ENCODE results near the gene RAD51B. TPM values are rescaled to one million over a fixed set of nuclear protein-coding genes. Genes with fewer than 3 reads are reported as not detected.

RAD51B gene
- total RNA-seq, 2 donors from 2014 or later, result 22.8 to 33.8 TPM

DNA sequence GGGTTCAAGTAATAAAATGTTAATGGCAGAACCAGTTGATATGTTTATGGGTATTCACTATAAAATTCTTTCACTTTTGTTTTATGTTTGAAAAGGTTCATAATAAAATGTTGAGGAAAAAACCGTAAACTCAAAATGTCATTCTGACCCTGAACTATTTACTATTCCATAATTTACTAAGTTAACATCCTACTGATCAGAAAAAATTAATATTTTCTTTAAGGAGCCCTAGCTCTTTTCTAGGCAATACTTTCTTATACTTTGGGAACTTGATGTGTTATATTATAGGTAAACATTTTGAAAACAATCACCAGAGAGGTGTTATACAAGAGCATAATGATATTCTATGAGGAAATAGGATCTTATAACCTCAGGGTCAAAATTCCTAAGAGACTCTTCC lies 638.7 kb downstream of the RAD51B start:
- Mint-ChIP-seq H3K4me3 (no peak overlapping the region), H3K27me3 (ENCODE audit: insufficient read depth) (no peaks in the 10 kb centered on the region), H3K36me3 (ENCODE audit: low read depth) (peaks cover 11% of the 10 kb centered on the region), H3K9me3 (peaks cover 22% of the 10 kb centered on the region), H3K4me1 (peaks cover 32% of the 10 kb centered on the region), H3K27ac (no peak overlapping the region)
- WGBS, 2 experiments (ENCODE audit: insufficient coverage in 1 of 2, insufficient read length in 1 of 2), result 100% methylated on average over 1 of the region's 1 CpG; no CpG with 5 or more reads in 1 of the 2 experiments
- H3K4me3 ChIP-seq (ENCODE audit: low read length), result no peak overlapping the region
- DNase-seq, result no peak
- no peak overlapping the region for H3K27ac ChIP-seq (ENCODE audit: low read depth, low read length)
- TF ChIP-seq, protein P1, sequence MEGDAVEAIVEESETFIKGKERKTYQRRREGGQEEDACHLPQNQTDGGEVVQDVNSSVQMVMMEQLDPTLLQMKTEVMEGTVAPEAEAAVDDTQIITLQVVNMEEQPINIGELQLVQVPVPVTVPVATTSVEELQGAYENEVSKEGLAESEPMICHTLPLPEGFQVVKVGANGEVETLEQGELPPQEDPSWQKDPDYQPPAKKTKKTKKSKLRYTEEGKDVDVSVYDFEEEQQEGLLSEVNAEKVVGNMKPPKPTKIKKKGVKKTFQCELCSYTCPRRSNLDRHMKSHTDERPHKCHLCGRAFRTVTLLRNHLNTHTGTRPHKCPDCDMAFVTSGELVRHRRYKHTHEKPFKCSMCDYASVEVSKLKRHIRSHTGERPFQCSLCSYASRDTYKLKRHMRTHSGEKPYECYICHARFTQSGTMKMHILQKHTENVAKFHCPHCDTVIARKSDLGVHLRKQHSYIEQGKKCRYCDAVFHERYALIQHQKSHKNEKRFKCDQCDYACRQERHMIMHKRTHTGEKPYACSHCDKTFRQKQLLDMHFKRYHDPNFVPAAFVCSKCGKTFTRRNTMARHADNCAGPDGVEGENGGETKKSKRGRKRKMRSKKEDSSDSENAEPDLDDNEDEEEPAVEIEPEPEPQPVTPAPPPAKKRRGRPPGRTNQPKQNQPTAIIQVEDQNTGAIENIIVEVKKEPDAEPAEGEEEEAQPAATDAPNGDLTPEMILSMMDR (conservative IDR thresholded peaks at IDR 0.05), result no peak
- H3K9me3 ChIP-seq (ENCODE audit: control insufficient read depth, low read length), result peaks cover 19% of the 10 kb centered on the region
- no peaks in the 10 kb centered on the region for H3K27me3 ChIP-seq (ENCODE audit: control insufficient read depth, insufficient read depth, low read length, poor library complexity, severe bottlenecking)
- peaks cover 2% of the 10 kb centered on the region for H3K4me1 ChIP-seq (ENCODE audit: control insufficient read depth, insufficient read depth, low read length)
- H3K9ac ChIP-seq (ENCODE audit: extremely low read depth, low read length, poor library complexity, severe bottlenecking), result no peak overlapping the region
- H3K36me3 ChIP-seq (ENCODE audit: control insufficient read depth, insufficient read depth, low read length), result no peaks in the 10 kb centered on the region

DNA sequence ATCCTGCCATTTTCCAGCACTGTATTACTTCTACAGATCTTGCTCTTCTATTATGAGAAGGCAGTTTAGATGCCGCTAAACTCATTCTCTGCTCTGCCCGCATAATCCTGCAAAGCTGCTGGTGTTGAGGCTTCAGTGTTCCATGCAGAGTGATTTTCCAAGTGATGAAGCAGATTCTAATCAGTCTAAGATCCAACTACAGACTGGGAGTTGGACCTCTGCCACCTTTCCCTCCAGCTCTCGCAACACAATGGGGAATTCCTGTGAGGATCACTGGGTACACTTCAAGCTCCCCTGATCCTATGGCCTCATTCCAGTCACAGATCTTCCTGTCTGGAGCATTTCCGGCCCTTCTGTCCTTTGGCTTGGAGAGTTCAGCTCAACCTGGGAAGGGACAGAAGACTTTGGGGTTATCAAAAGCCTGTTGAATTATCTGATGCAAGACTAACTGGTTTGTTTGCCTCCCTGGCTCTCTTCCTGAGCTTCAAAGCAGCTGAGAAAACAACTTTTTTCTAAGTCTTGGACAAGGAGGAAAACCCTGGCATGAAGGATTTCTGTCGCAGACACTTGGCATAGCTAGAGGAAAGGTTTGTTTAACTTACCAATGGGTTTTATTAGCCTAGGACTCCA lies 639.4 kb downstream of the RAD51B start:
- TF ChIP-seq, protein P1 (conservative IDR thresholded peaks at IDR 0.05), result no peak
- Histone ChIP-seq H3K9me3 (ENCODE audit: control insufficient read depth, low read length) (peaks cover 19% of the 10 kb centered on the region), H3K4me3 (ENCODE audit: low read length) (no peak overlapping the region), H3K36me3 (ENCODE audit: control insufficient read depth, insufficient read depth, low read length) (no peaks in the 10 kb centered on the region), H3K9ac (ENCODE audit: extremely low read depth, low read length, poor library complexity, severe bottlenecking) (no peak overlapping the region), H3K4me1 (ENCODE audit: control insufficient read depth, insufficient read depth, low read length) (peaks cover 2% of the 10 kb centered on the region), H3K27ac (ENCODE audit: low read depth, low read length) (no peak overlapping the region), H3K27me3 (ENCODE audit: control insufficient read depth, insufficient read depth, low read length, poor library complexity, severe bottlenecking) (no peaks in the 10 kb centered on the region)
- Mint-ChIP-seq H3K9me3 (peaks cover 22% of the 10 kb centered on the region), H3K4me1 (peaks cover 28% of the 10 kb centered on the region), H3K27ac (peak overlapping the region; percentile 90), H3K4me3 (no peak overlapping the region), H3K27me3 (ENCODE audit: insufficient read depth) (no peaks in the 10 kb centered on the region), H3K36me3 (ENCODE audit: low read depth) (peaks cover 11% of the 10 kb centered on the region)
- peak; percentile 71 for DNase-seq
- 89 to 91% methylated on average over 5 of the region's 5 CpGs for WGBS, 2 experiments (ENCODE audit: insufficient coverage in 1 of 2, insufficient read length in 1 of 2)

DNA sequence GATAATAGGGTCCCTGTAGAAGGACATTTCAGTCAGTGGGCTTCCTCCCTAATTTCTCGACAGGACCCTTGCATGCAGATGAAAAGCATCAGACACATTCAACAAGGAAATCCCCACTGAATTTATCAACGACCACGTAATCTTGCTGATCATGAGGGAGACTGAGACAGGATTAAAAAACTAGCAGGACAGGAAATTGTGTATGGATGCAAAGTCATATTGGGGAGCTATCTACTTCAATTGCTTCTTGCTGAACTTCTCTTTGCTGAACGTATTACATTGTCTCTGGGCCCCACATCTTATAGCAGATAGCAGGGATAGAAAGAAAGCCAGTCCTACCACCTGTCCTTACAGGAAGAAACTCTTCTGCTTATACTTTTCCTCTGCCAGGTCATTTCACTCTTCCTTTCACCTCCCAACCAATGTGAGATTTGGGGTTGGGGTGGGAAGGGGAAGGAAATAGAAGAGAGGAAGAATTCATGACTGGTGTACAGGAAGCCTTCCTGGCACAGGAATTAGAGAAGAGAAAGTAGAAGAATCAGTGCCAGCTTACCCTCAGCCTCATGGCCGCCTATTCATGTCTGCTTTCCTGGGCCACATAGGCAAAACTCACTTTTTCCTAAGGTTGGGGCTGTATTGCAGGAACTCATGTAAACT lies 640.0 kb downstream of the RAD51B start:
- peaks cover 16% of the 10 kb centered on the region for H3K9me3 Mint-ChIP-seq
- peaks cover 26% of the 10 kb centered on the region for H3K4me1 Mint-ChIP-seq
- TF ChIP-seq, protein P1 (conservative IDR thresholded peaks at IDR 0.05), result no peak
- peaks cover 10% of the 10 kb centered on the region for H3K36me3 Mint-ChIP-seq (ENCODE audit: low read depth)
- H3K27ac Mint-ChIP-seq, result peak overlapping the region; percentile 90
- no peak for DNase-seq
- H3K27me3 Mint-ChIP-seq (ENCODE audit: insufficient read depth), result no peaks in the 10 kb centered on the region
- Histone ChIP-seq H3K9me3 (ENCODE audit: control insufficient read depth, low read length) (peaks cover 17% of the 10 kb centered on the region), H3K36me3 (ENCODE audit: control insufficient read depth, insufficient read depth, low read length) (no peaks in the 10 kb centered on the region), H3K27ac (ENCODE audit: low read depth, low read length) (no peak overlapping the region), H3K27me3 (ENCODE audit: control insufficient read depth, insufficient read depth, low read length, poor library complexity, severe bottlenecking) (no peaks in the 10 kb centered on the region), H3K4me3 (ENCODE audit: low read length) (no peak overlapping the region), H3K4me1 (ENCODE audit: control insufficient read depth, insufficient read depth, low read length) (peaks cover 7% of the 10 kb centered on the region), H3K9ac (ENCODE audit: extremely low read depth, low read length, poor library complexity, severe bottlenecking) (no peak overlapping the region)
- H3K4me3 Mint-ChIP-seq, result no peak overlapping the region
- WGBS, 2 experiments (ENCODE audit: insufficient coverage in 1 of 2, insufficient read length in 1 of 2), result 90 to 91% methylated on average over 4 to 5 of the region's 5 CpGs

Measured in endodermal cell (in vitro differentiated cells).